Sciatic nerve (tissue), 2 donors: ENCODE results near the gene TMEM221. TPM values are rescaled to one million over a fixed set of nuclear protein-coding genes. Genes with fewer than 3 reads are reported as not detected.

ENCODE experiments used
- ATAC-seq: fragments of 200-7000 bp; cut with Tn5 transposase; one replicate; pipeline ENCODE4 v1.9.1; 2020; ENCODE audit warnings: mild to moderate bottlenecking, moderate library complexity
- DNase-seq: peaks from one replicate; pipeline ENCODE4 v3.0.0-alpha.2; 2020; ENCODE audit warnings: low spot score
- intact Hi-C: fragments of 100-400 bp; cut with DNase I; formaldehyde crosslinking; loops from one replicate; pipeline ENCODE4 v1.14.2; 2022
- total RNA-seq: library from RNA; stranded (reverse); fragmentation: NEBNext Ultra II Directional; extraction: Animal tissue kit (Norgen Biotek cat#: 25700); gene quantifications from one replicate; pipeline ENCODE4 v1.2.1, GENCODE V29; 2021
- donor health status: DM: no; HTN: no; CAD: no.
- donor health status: DM: no; HTN: no; CAD: no.

TMEM221 gene
- total RNA-seq, 1 donor from 2014 or later, result 0.36 TPM

GRCh38 chr19:17454576-17455071 is 6.2 kb upstream of the TMEM221 start:
- ATAC-seq, result peak; percentile 24
- no peak for DNase-seq

GRCh38 chr19:17451820-17452219 is 3.4 kb upstream of the TMEM221 start:
- DNase-seq, result no peak
- intact Hi-C loops, result loop anchor here (10.0 kb wide), 1 partner anchor 123 kb away; no protein-coding TSS in a partner anchor
- ATAC-seq, result no peak

More at GRCh38 chr19:17454576-17455071, 6.2 kb upstream of the TMEM221 start:
- intact Hi-C loops, result loop anchor here (10.0 kb wide), 1 partner anchor 120 kb away; no protein-coding TSS in a partner anchor

- ATAC-seq (no peak), DNase-seq (no peak)
- intact Hi-C loops, result loop anchor here (10.0 kb wide), 1 partner anchor 124 kb away; no protein-coding TSS in a partner anchor
These were observed 2.0 kb upstream of the TMEM221 start for GRCh38 chr19:17450264-17451075.

DNA sequence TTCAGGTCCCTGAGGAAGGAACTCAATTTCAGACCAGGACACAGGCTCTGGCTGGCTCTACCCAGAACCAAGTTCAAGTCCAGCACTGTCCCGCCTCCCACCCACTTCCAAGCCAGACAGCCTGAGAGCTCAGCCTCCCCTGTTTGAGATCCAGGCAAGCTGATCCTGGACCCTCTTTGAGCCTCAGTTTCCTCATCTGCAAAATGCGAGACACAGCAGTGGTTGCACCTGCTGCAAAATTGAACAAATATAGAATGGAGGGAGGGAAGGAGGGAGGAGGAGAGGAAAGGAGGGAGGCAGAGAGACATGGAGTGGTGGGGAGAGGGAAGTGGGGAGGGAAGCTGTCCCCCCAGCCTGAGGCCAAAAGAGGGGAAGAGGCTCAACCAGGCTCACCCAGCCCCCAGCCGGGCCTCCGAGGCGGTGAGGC is 751 bp downstream of the TMEM221 start:
- ATAC-seq (peak; percentile 15), DNase-seq (no peak)
- intact Hi-C loops, result no loop called here

DNA sequence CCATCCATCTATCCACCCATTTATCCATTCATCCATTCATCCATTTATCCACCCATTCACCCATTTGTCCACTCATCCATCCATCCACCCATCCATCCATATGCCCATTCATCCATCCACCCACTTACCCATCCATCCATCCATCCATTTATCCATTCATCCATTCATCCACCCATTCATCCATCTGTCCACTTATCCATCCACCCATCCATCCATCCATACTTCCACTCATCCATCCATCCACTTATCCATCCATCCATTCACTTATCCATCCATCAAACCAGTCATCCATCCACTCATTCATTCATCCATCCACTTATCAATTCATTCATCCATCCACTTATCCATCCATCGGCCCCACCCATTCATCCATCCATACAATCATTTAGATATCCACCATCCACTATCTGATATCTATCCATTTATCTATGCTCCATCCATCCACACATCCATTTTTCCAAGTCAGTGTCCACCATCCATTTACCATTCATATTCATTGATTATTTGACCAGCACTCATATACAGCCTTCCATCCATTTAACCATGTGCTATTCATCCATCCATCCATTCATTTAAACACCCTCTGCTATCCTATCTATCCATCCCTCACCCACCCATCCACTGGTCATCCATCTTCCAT is 2.8 kb downstream of the TMEM221 start:
- no peak for ATAC-seq
- intact Hi-C loops, result no loop called here
- DNase-seq, result no peak

DNA sequence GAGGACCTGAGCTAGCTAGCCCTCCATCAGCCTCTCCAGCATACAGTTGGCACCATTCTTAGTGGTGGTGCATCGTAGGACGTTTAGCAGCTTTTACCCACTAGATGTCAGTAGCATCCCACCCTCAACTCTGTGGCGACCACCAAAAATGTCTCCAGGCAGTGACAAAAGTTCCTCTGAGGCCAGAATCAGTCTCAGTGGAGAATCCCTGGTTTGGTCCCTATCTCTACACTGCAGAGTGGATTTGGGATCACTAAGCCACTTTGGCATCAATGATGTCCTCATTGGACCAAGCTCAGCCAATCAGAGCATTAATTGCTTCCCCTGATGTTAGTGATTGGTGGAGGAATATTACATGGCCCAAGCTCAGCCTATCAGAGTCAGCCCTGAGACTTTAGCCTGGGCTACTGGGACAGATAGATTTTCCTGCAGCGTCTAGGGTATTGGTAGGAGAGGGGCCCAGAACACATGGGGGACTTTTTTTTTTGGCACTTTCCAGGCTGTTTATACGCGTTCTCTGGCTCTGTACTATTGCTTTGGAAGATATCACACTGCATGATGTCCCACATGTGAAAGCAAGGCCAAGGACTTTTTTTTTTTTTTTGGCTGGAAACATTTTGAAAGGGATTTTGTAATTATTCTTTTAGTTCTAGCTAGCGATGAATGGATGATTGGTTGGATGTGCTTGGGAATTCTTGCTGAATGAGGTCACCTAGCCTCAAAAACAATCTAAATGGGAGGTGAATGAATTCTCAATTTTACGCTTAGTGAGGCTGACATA is 7.0 kb downstream of the TMEM221 start:
- ATAC-seq (peak; percentile 72), DNase-seq (no peak)
- intact Hi-C loops, result no loop called here

DNA sequence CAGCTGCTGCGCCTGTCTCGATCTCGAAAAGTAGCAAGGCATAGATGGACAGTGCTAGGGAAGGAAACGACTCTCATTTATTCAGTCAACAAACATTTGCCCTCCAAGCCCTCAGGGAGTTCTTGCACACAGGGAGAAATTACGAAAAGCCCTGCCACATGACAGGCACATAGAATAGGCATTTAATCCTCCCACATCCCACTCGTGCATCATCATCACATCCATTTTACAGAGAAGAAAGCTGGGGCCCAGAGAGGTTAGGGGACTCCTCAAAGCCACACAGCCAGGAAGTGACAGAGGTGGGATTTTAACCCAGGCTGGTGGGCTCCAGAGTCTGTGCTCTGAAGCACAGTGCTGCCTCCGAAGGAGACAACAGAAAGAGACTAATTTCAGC is 11.6 kb downstream of the TMEM221 start:
- intact Hi-C loops, result no loop called here
- ATAC-seq (no peak), DNase-seq (no peak)

GRCh38 chr19:17436094-17436873 is 12.2 kb downstream of the TMEM221 start:
- ATAC-seq (no peak), DNase-seq (no peak)
- intact Hi-C loops, result no loop called here

DNA sequence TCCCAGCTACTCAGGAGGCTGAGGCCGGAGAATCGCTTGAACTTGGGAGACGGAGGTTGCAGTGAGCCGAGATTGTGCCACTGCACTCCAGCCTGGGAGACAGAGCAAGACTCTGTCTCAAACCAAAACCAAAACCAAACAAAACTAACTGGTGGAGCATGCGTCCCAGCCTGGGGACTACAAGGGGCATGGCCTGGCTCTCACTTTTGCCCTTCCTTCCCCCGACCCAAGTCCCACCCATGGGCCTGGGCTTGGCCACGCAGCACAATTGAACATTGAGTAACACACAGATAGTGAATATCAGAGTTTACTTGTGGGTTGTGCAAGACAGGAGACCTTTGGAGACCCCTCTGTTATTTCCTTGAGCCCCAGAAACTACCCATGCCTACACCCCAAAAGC is 13.2 kb downstream of the TMEM221 start:
- intact Hi-C loops, result no loop called here

GRCh38 chr19:17431417-17431816 is 17.1 kb downstream of the TMEM221 start:
- DNase-seq, result no peak
- intact Hi-C loops, result no loop called here
- ATAC-seq, result no peak

More for the DNA sequence above, 13.2 kb downstream of the TMEM221 start:
- DNase-seq, result no peak
- no peak for ATAC-seq

DNA sequence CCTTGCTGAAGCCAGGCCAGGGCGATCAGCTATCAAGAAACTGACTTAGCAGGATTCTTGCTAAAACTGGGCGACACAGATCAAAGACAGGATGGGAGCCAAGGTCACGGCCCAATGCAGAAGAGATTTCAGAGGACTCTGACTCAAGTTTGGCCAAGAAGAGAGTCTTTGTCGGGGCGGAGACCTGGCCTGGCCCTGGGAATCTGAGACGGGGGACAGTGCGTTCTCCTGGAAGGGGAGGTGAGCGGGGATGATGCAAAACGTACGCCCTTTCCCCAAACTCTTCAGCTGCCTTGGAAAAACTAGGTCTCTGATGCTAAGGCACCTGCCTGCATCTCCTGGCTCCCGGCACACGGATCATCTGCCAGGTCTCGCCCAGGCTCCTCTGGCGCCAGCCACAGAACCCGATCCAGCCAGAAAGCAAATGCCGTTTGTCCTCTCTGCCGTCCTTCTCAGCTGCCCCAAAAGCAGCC is 18.8 kb downstream of the TMEM221 start:
- ATAC-seq, result no peak
- intact Hi-C loops, result no loop called here
- DNase-seq, result no peak

GRCh38 chr19:17424743-17425365 is 23.6 kb downstream of the TMEM221 start:
- no peak for DNase-seq

DNA sequence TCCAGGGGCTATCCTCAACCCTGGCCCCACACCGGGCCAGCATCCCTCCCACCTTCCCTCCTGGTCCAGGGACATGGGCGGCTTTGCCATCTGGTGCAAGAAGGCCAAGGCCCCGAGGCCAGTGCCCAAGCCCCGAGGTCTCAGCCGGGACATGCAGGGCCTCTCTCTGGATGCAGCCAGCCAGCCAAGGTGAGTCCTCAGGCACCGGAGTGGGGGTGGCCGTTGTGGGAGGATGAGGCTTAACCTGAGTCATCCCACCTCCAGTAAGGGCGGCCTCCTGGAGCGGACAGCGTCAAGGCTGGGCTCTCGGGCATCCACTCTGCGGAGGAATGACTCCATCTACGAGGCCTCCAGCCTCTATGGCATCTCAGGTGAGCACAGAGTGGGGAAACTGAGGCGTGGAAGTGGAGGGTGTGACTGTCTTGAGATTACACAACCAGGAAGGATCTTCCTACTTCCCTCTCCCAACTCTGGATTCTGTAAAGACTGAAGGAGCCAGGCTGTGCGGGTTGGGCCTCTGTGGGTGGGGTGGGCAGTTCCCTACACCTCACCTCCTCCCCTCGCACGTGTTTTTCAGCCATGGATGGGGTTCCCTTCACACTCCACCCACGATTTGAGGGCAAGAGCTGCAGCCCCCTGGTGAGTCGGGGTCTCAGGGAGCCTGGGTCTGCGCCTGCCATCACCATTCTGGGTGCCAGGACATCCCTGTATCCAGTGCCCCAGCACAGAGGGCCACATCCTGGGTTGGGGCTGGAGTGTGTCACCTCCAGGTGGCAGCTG is 24.8 kb downstream of the TMEM221 start:
- intact Hi-C loops, result no loop called here
- ATAC-seq, result no peak
- no peak for DNase-seq

More at GRCh38 chr19:17424743-17425365, 23.6 kb downstream of the TMEM221 start:
- intact Hi-C loops, result no loop called here
- peak; percentile 29 for ATAC-seq

DNA sequence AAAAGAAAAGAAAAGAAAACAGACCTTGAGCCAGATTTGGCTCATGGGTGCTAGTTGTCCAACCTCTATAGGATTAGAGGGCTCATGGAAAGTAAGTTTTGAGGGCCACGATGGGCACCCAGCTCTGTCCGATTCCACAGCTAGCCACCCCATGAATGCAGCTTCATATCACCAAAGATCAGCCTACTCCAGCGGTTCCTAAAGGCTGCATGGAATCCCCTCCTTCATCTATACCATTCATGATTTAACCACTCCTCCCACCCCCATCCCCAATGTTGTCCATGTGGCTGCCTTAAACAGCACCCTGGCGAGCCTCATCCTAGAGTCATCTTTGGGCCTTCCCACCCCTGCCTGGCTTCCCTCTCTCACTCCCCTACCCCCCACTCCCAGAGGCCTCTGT is 26.5 kb downstream of the TMEM221 start:
- no peak for ATAC-seq
- DNase-seq, result no peak
- intact Hi-C loops, result no loop called here

DNA sequence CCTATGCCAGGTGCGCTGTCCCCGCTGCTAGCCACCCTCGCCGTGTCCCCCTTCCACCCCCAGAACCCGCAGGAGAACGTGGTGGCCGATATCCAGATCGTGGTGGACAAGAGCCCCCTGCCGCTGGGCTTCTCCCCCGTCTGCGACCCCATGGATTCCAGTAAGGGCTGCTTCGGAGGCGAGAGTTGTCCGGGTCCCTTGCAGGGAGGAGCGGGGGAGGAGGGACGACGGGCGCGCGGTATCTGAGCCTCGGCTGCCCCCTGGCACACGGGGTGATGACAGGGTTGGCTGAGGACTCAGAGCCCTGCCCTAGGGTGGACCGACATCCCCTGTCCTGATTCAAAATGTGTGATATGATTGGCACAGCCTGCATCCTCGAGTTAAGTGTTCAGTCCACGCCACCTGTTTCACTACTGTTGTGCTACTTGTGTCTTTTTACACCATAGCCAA is 28.0 kb downstream of the TMEM221 start:
- DNase-seq, result peak; percentile 72
- ATAC-seq, result peak; percentile 22
- intact Hi-C loops, result no loop called here

DNA sequence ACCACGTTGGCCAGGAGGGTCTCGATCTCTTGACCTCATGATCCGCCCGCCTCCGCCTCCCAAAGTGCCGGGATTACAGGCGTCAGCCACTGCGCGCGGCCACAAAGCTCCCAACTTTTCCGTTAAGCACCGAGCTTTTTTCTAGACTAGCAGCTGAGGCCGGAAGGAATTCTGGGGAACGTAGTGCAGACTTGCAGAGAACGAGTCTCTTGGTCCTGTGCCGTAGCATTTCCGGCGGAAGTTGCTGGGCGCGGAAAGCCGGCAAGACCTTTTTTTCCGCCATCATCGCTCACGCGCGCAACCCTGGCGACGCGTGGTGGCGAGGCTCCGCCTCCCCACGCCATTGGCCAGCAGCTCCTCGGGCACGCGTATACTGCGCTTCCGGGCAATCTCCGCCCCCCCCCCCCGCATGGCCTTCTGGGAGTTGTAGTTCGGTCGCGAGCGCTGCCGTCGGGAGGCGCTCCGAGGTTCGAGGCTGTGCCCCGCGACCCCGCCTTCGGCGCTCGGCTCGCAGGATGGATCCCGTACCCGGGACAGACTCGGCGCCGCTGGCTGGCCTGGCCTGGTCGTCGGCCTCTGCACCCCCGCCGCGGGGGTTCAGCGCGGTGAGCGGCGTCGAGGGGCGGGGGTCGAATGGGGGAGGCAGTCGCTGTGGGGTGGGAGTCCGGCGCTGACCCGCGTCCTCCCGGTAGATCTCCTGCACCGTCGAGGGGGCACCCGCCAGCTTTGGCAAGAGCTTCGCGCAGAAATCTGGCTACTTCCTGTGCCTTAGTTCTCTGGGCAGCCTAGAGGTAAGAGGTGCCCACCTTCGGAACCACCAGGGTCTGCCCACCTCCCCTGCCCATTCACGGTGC is 28.6 kb downstream of the TMEM221 start, which contains the start of gene MVB12A:
Gene MVB12A (plus strand): TSS at position 427 of the 854 bp plus-strand sequence. CDS start 89 bp downstream, at position 516.
- peak; percentile 98 for DNase-seq
- intact Hi-C loops, result no loop called here
- ATAC-seq, result peak; percentile 98
